Fibroblast of lung (primary cell): ENCODE data around the gene SAMD7. TPM values are rescaled to one million over a fixed set of nuclear protein-coding genes. Genes with fewer than 3 reads are reported as not detected.
A peak's percentile ranks its signal among the peaks of the same experiment; 100 is the strongest.

Experiments used
- DNase-seq, 2 donors: peaks; one replicate each; pipeline versions ENCODE4 v3.0.0 to v3.0.0-alpha.2; 2010; ENCODE audit warnings: low read depth in 2 of 2
- H2AFZ ChIP-seq: 2 replicates; pipeline ENCODE4 v1.5.1; 2012; ENCODE audit warnings: low read length, control low read depth, inconsistent platforms
- H3K27ac ChIP-seq: 2 replicates; pipeline ENCODE4 v1.5.1; 2011; ENCODE audit warnings: low read length, control low read depth; ENCODE audit not compliant: insufficient read depth
- H3K27me3 ChIP-seq: 2 replicates; pipeline ENCODE4 v1.5.1; 2011; ENCODE audit warnings: mild to moderate bottlenecking, low read length; ENCODE audit not compliant: control insufficient read depth, insufficient read depth
- H3K36me3 ChIP-seq: 2 replicates; pipeline ENCODE4 v1.5.1; 2011; ENCODE audit warnings: low read length; ENCODE audit not compliant: control insufficient read depth, insufficient read depth
- H3K4me1 ChIP-seq: 2 replicates; pipeline ENCODE4 v1.5.1; 2011; ENCODE audit warnings: low read length; ENCODE audit not compliant: control insufficient read depth, insufficient read depth; ENCODE audit errors: extremely low read depth
- H3K4me2 ChIP-seq: 2 replicates; pipeline ENCODE4 v1.5.1; 2011; ENCODE audit warnings: low read length, control low read depth; ENCODE audit not compliant: insufficient read depth; ENCODE audit errors: extremely low read depth
- H3K4me3 ChIP-seq, 4 experiments: fragments of 200-600 bp in 1 of 4; sonication (generic) in 1 of 4; replicated peaks in 1 of 4; 2 replicates each; pipeline ENCODE4 v1.5.1; 2011 to 2016; ENCODE audit warnings: low read length in 4 of 4, low read depth in 3 of 4, mild to moderate bottlenecking in 3 of 4, control low read depth in 2 of 4, inconsistent platforms in 1 of 4, mixed read lengths in 1 of 4; ENCODE audit not compliant: insufficient read depth in 1 of 4; ENCODE audit errors: control extremely low read depth in 1 of 4
- H3K79me2 ChIP-seq: 2 replicates; pipeline ENCODE4 v1.5.1; 2012; ENCODE audit warnings: mild to moderate bottlenecking, low read length, inconsistent platforms; ENCODE audit not compliant: control insufficient read depth, insufficient read depth
- H3K9ac ChIP-seq: 2 replicates; pipeline ENCODE4 v1.5.1; 2011; ENCODE audit warnings: mild to moderate bottlenecking, low read length, control low read depth; ENCODE audit not compliant: insufficient read depth
- H3K9me3 ChIP-seq: 2 replicates; pipeline ENCODE4 v1.5.1; 2012; ENCODE audit warnings: low read depth, low read length; ENCODE audit not compliant: control insufficient read depth, insufficient read depth
- H4K20me1 ChIP-seq: 2 replicates; pipeline ENCODE4 v1.5.1; 2011; ENCODE audit warnings: low read length; ENCODE audit not compliant: control insufficient read depth, insufficient read depth; ENCODE audit errors: extremely low read depth
- EZH2 ChIP-seq: IDR thresholded peaks from 2 replicates; pipeline ENCODE4 v1.5.1; 2012; ENCODE audit warnings: low read length, control low read depth, mild to moderate bottlenecking; ENCODE audit errors: missing control alignments
- polyA minus RNA-seq: library from RNA; depleted of rRNA, polyadenylated mRNA; stranded (reverse); fragments of >200 nt; gene quantifications from 2 replicates; pipeline ENCODE4 v1.2.3, GENCODE V29; 2011; ENCODE audit warnings: low replicate concordance
- polyA plus RNA-seq, 2 donors: library from polyadenylated mRNA; depleted of rRNA in 1 of 2; stranded (reverse) in 1 of 2; unstranded in 1 of 2; fragments of >200 nt; gene quantifications; 2 replicates each; pipeline ENCODE4 v1.2.1, GENCODE V29; 2011 to 2012; ENCODE audit warnings: missing spikeins in 1 of 2
- total RNA-seq: library from RNA; depleted of rRNA; stranded (reverse); fragments of >200 nt; gene quantifications from 2 replicates; pipeline ENCODE4 v1.2.1, GENCODE V29; 2014
- TF ChIP-seq, protein P1 (sequence below), 2 donors: IDR thresholded peaks in 1 of 2; conservative IDR thresholded peaks in 1 of 2; 1 replicate in 1 of 2; 2 replicates in 1 of 2; pipeline ENCODE4 v1.5.1; 2011 to 2012; ENCODE audit warnings: low read length in 2 of 2, control low read depth in 1 of 2, inconsistent platforms in 1 of 2, low read depth in 1 of 2, mild to moderate bottlenecking in 1 of 2

Gene SAMD7
- total RNA-seq (not detected in 2 replicates), polyA plus RNA-seq (not detected in 2 replicates), polyA minus RNA-seq (not detected in 2 replicates)
- polyA plus RNA-seq (2012), result not detected in 2 replicates

DNA sequence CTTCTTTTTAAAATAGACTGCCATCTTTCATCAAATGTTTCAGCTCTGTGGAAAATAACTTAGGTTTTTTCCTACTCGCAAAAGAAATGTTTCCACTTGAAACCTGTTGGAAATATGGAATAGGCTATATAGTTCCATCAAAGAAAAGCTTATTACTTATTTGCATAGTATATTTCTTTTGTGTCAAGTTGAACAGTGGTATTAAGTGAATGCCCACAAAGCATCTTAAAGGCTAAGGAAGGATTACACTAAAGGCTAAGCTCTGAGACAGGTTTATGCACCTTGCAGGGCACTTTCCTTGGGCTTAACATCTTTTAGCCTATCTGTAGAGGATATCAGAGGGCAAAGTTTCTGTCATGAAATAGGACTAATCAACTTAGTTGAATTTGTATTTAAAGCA lies at the start of gene SAMD7:
Gene SAMD7 (plus strand): TSS at position 301 of the 400 bp plus-strand sequence. CDS start 7,927 bp downstream, outside the sequence.
- no peaks in the 10 kb centered on the region for H4K20me1 ChIP-seq
- H3K79me2 ChIP-seq, result no peaks in the 10 kb centered on the region
- H3K27me3 ChIP-seq, result no peaks in the 10 kb centered on the region
- H3K4me2 ChIP-seq, result no peak within 1 kb of the TSS
- H2AFZ ChIP-seq, result no peak within 1 kb of the TSS
- H3K9ac ChIP-seq, result no peak within 1 kb of the TSS
- no peaks in the 10 kb centered on the region for H3K4me1 ChIP-seq
- no peak within 1 kb of the TSS for H3K4me3 ChIP-seq
- H3K27ac ChIP-seq, result no peak within 1 kb of the TSS
- DNase-seq, result no peak
- TF ChIP-seq, protein P1, sequence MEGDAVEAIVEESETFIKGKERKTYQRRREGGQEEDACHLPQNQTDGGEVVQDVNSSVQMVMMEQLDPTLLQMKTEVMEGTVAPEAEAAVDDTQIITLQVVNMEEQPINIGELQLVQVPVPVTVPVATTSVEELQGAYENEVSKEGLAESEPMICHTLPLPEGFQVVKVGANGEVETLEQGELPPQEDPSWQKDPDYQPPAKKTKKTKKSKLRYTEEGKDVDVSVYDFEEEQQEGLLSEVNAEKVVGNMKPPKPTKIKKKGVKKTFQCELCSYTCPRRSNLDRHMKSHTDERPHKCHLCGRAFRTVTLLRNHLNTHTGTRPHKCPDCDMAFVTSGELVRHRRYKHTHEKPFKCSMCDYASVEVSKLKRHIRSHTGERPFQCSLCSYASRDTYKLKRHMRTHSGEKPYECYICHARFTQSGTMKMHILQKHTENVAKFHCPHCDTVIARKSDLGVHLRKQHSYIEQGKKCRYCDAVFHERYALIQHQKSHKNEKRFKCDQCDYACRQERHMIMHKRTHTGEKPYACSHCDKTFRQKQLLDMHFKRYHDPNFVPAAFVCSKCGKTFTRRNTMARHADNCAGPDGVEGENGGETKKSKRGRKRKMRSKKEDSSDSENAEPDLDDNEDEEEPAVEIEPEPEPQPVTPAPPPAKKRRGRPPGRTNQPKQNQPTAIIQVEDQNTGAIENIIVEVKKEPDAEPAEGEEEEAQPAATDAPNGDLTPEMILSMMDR (conservative IDR thresholded peaks at IDR 0.05 in 1 of 2, IDR thresholded peaks at IDR 0.05 in 1 of 2; ENCODE audit: low read depth in 1 of 2, low read length in 2 of 2), result no peak
- TF ChIP-seq EZH2, result no peak
- no peaks in the 10 kb centered on the region for H3K36me3 ChIP-seq
- H3K9me3 ChIP-seq, result no peaks in the 10 kb centered on the region

DNA sequence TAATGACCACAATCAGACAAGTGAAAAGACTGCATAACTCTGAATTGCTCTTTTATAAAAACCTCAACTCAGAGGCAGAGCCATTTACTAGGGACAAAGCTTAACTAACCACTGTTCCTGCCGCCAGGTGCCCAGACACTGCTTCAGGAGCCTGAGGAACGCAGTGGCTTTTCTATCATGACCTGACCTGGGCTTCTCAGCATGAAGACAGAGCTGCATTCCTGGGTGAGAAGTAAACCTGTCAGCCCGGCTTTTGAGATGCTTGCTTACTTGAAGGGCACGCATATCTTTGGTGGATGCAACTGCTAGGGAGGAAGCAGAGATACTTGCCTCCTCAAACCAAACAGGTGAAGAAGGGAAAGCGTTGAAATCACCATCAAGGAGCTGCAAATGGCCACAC lies 49.5 kb upstream of the SAMD7 start:
- no peak overlapping the region for H2AFZ ChIP-seq
- no peaks in the 10 kb centered on the region for H4K20me1 ChIP-seq
- TF ChIP-seq, protein P1 (conservative IDR thresholded peaks at IDR 0.05 in 1 of 2, IDR thresholded peaks at IDR 0.05 in 1 of 2; ENCODE audit: low read depth in 1 of 2, low read length in 2 of 2), result no peak
- no peak for TF ChIP-seq EZH2
- no peak overlapping the region for H3K4me2 ChIP-seq
- no peak overlapping the region for H3K27ac ChIP-seq
- no peaks in the 10 kb centered on the region for H3K36me3 ChIP-seq
- H3K9ac ChIP-seq, result no peak overlapping the region
- no peaks in the 10 kb centered on the region for H3K4me1 ChIP-seq
- no peaks in the 10 kb centered on the region for H3K27me3 ChIP-seq
- no peak overlapping the region for H3K4me3 ChIP-seq
- no peak for DNase-seq
- H3K9me3 ChIP-seq, result no peaks in the 10 kb centered on the region
- H3K79me2 ChIP-seq, result no peaks in the 10 kb centered on the region

- Histone ChIP-seq H3K9ac (no peak overlapping the region), H3K9me3 (no peaks in the 10 kb centered on the region), H3K27ac (no peak overlapping the region), H3K79me2 (no peaks in the 10 kb centered on the region), H3K4me1 (no peaks in the 10 kb centered on the region), H2AFZ (no peak overlapping the region), H3K36me3 (no peaks in the 10 kb centered on the region), H3K27me3 (no peaks in the 10 kb centered on the region), H3K4me2 (no peak overlapping the region), H4K20me1 (no peaks in the 10 kb centered on the region), H3K4me3 (no peak overlapping the region)
- no peak for TF ChIP-seq EZH2
- TF ChIP-seq, protein P1 (conservative IDR thresholded peaks at IDR 0.05 in 1 of 2, IDR thresholded peaks at IDR 0.05 in 1 of 2; ENCODE audit: low read depth in 1 of 2, low read length in 2 of 2), result peak; percentile 91 to 97
- DNase-seq, result peak; percentile 57 to 78
Observed at GRCh38 chr3:169863458-169863899, 47.9 kb upstream of the SAMD7 start.
